ENCODE results near the gene NPC1.
A peak's percentile ranks its signal among the peaks of the same experiment; 100 is the strongest.

The NPC1 gene

DNA sequence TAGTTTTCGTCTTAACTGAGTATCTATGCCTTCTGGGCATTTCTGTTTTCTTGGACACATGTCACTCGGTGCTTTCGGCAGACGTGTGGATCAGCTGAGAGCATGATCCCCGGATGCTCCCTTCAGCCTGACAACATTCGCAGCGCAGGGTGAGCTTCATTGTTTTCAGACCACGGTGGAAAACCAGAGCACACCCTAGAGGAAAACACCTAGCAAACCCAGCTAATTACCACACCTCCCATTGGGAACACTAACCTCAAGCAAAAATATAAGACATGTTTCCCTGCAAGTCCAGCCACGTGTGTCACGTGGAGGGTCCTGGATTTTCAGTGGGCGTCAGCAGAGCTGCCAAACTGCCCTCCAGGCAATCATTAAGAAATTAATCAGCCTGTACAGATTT is 45.4 kb upstream of the NPC1 start:
- no peaks in the 10 kb centered on the region for H3K79me2 ChIP-seq (ENCODE audit: control insufficient read depth, insufficient read depth, low read length)
- no peak overlapping the region for H4K5ac ChIP-seq (ENCODE audit: low read length)
- H3K23ac ChIP-seq (ENCODE audit: low read length): no peak overlapping the region
- H4K8ac ChIP-seq (ENCODE audit: low read depth, low read length): no peak overlapping the region
- no peak overlapping the region for H2BK120ac ChIP-seq (ENCODE audit: low read depth, low read length)
- H3K9ac ChIP-seq (ENCODE audit: low read length): no peak overlapping the region
- H3K4ac ChIP-seq (ENCODE audit: low read depth, low read length): no peak overlapping the region
- no peaks in the 10 kb centered on the region for H3K36me3 ChIP-seq (ENCODE audit: control insufficient read depth, insufficient read depth, low read length)
- no peak overlapping the region for H2AK5ac ChIP-seq (ENCODE audit: low read length)
- H2BK15ac ChIP-seq (replicated peaks; ENCODE audit: low read depth): no peak overlapping the region
- H3K79me1 ChIP-seq (ENCODE audit: low read length): no peaks in the 10 kb centered on the region
- H3K27me3 ChIP-seq (ENCODE audit: insufficient read depth, low read length, poor library complexity): no peaks in the 10 kb centered on the region
- peak; percentile 52 for DNase-seq
- H3K4me3 ChIP-seq (ENCODE audit: low read length): no peak overlapping the region
- no CpG with 5 or more reads among the region's 11 CpGs for WGBS (ENCODE audit: extremely low coverage, insufficient coverage, low lambda C conversion rate)
- no peaks in the 10 kb centered on the region for H3K4me1 ChIP-seq (ENCODE audit: control insufficient read depth, low read depth, low read length)
- H3K27ac ChIP-seq (ENCODE audit: low read depth, low read length): no peak overlapping the region
- H3K18ac ChIP-seq (ENCODE audit: low read length): no peak overlapping the region
- no peak overlapping the region for H3K56ac ChIP-seq (ENCODE audit: low read length)
- no peak overlapping the region for H3K4me2 ChIP-seq (ENCODE audit: low read length)
- H2BK5ac ChIP-seq (ENCODE audit: low read length): no peak overlapping the region

DNA sequence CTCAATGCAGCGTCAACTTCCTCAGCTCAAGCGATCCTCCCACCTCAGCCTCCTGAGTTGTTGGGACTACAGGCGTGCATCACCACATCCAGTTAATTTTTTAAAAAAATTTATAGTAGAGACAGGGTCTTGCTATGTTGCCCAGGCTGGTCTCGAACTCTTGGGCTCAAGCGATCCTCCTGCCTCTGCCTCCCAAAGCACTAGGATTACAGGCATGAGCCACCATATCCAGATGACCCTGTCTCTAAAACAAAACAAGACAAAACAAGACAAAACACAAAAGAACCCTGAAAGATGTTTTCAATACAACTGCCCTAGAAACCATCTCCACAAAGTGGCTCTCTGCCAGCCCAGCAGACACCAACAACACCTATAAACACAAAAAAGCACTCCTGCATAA is 45.0 kb upstream of the NPC1 start:
- Histone ChIP-seq H3K23ac (ENCODE audit: low read length) (no peak overlapping the region), H3K79me2 (ENCODE audit: control insufficient read depth, insufficient read depth, low read length) (no peaks in the 10 kb centered on the region), H2AK5ac (ENCODE audit: low read length) (no peak overlapping the region), H3K56ac (ENCODE audit: low read length) (no peak overlapping the region), H3K4me2 (ENCODE audit: low read length) (no peak overlapping the region), H4K8ac (ENCODE audit: low read depth, low read length) (no peak overlapping the region), H2BK15ac (replicated peaks; ENCODE audit: low read depth) (no peak overlapping the region), H3K4me1 (ENCODE audit: control insufficient read depth, low read depth, low read length) (no peaks in the 10 kb centered on the region), H3K4me3 (ENCODE audit: low read length) (no peak overlapping the region), H3K27ac (ENCODE audit: low read depth, low read length) (no peak overlapping the region), H2BK120ac (ENCODE audit: low read depth, low read length) (no peak overlapping the region), H3K27me3 (ENCODE audit: insufficient read depth, low read length, poor library complexity) (no peaks in the 10 kb centered on the region), H4K5ac (ENCODE audit: low read length) (no peak overlapping the region), H3K18ac (ENCODE audit: low read length) (no peak overlapping the region), H2BK5ac (ENCODE audit: low read length) (no peak overlapping the region), H3K9ac (ENCODE audit: low read length) (no peak overlapping the region), H3K4ac (ENCODE audit: low read depth, low read length) (no peak overlapping the region), H3K36me3 (ENCODE audit: control insufficient read depth, insufficient read depth, low read length) (no peaks in the 10 kb centered on the region), H3K79me1 (ENCODE audit: low read length) (no peaks in the 10 kb centered on the region)
- no CpG with 5 or more reads among the region's 5 CpGs for WGBS (ENCODE audit: extremely low coverage, insufficient coverage, low lambda C conversion rate)
- DNase-seq: no peak

DNA sequence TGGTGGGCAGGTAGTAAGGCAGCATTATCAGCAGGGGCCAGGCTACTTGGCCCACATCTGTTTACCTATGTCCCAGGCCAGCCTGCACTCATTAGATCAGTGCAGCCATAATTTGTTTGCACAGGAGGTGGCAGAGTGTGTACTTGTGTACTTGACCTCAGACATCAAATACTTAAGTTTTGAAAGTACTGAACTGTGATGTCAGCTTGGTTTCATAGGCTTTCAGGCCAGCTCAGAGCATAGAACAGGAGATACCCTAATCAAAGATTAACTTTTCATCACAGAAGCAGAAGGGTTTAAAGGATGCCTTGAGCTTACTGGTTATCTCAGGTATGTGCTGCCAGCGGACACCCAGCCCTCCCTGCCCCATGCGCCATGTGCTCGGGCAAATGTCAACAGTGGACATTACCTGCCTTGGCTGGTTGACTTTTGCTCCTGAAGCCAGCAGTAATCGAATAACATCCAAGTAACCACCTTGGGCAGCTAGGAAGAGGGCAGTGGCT is 43.2 kb upstream of the NPC1 start:
- Histone ChIP-seq H2BK15ac (replicated peaks; ENCODE audit: low read depth) (no peak overlapping the region), H3K36me3 (ENCODE audit: control insufficient read depth, insufficient read depth, low read length) (no peaks in the 10 kb centered on the region), H4K8ac (ENCODE audit: low read depth, low read length) (no peak overlapping the region), H3K27me3 (ENCODE audit: insufficient read depth, low read length, poor library complexity) (no peaks in the 10 kb centered on the region), H2BK5ac (ENCODE audit: low read length) (no peak overlapping the region), H3K9ac (ENCODE audit: low read length) (no peak overlapping the region), H3K18ac (ENCODE audit: low read length) (no peak overlapping the region), H3K27ac (ENCODE audit: low read depth, low read length) (no peak overlapping the region), H3K4me2 (ENCODE audit: low read length) (no peak overlapping the region), H3K4me3 (ENCODE audit: low read length) (no peak overlapping the region), H2AK5ac (ENCODE audit: low read length) (no peak overlapping the region), H3K79me2 (ENCODE audit: control insufficient read depth, insufficient read depth, low read length) (no peaks in the 10 kb centered on the region), H2BK120ac (ENCODE audit: low read depth, low read length) (no peak overlapping the region), H4K5ac (ENCODE audit: low read length) (no peak overlapping the region), H3K23ac (ENCODE audit: low read length) (no peak overlapping the region), H3K56ac (ENCODE audit: low read length) (no peak overlapping the region), H3K4ac (ENCODE audit: low read depth, low read length) (no peak overlapping the region), H3K4me1 (ENCODE audit: control insufficient read depth, low read depth, low read length) (no peaks in the 10 kb centered on the region), H3K79me1 (ENCODE audit: low read length) (no peaks in the 10 kb centered on the region)
- no CpG with 5 or more reads among the region's 4 CpGs for WGBS (ENCODE audit: extremely low coverage, insufficient coverage, low lambda C conversion rate)
- DNase-seq: no peak

DNA sequence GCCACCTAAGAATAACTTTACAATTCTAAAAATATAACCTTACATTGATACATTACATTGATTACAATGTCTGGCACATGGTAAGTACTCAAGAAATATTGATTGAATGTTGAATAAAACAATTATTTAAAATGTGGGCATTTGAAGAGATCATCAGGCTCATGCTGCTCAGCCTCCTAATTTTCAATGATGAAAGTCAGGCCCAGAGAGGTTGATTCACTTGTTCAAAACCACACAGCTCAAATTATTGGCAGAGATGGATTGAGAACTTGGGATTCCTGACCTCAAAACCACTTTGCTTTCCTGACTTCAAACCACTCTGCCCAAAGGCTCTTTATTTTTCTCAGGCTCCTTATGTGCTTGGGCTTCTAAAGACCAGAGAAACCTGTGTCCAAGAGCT is 41.7 kb upstream of the NPC1 start:
- no peaks in the 10 kb centered on the region for H3K36me3 ChIP-seq (ENCODE audit: control insufficient read depth, insufficient read depth, low read length)
- H3K27ac ChIP-seq (ENCODE audit: low read depth, low read length): no peak overlapping the region
- no peak overlapping the region for H3K23ac ChIP-seq (ENCODE audit: low read length)
- no peaks in the 10 kb centered on the region for H3K79me2 ChIP-seq (ENCODE audit: control insufficient read depth, insufficient read depth, low read length)
- no peak overlapping the region for H3K4me2 ChIP-seq (ENCODE audit: low read length)
- no peak overlapping the region for H4K8ac ChIP-seq (ENCODE audit: low read depth, low read length)
- H2BK15ac ChIP-seq (replicated peaks; ENCODE audit: low read depth): no peak overlapping the region
- no peaks in the 10 kb centered on the region for H3K27me3 ChIP-seq (ENCODE audit: insufficient read depth, low read length, poor library complexity)
- no peak overlapping the region for H3K18ac ChIP-seq (ENCODE audit: low read length)
- no peak overlapping the region for H2BK120ac ChIP-seq (ENCODE audit: low read depth, low read length)
- no peaks in the 10 kb centered on the region for H3K4me1 ChIP-seq (ENCODE audit: control insufficient read depth, low read depth, low read length)
- H2BK5ac ChIP-seq (ENCODE audit: low read length): no peak overlapping the region
- H4K5ac ChIP-seq (ENCODE audit: low read length): no peak overlapping the region
- no peak overlapping the region for H3K4ac ChIP-seq (ENCODE audit: low read depth, low read length)
- H3K4me3 ChIP-seq (ENCODE audit: low read length): no peak overlapping the region
- H2AK5ac ChIP-seq (ENCODE audit: low read length): no peak overlapping the region
- H3K9ac ChIP-seq (ENCODE audit: low read length): no peak overlapping the region
- no peaks in the 10 kb centered on the region for H3K79me1 ChIP-seq (ENCODE audit: low read length)
- DNase-seq: no peak
- H3K56ac ChIP-seq (ENCODE audit: low read length): no peak overlapping the region

DNA sequence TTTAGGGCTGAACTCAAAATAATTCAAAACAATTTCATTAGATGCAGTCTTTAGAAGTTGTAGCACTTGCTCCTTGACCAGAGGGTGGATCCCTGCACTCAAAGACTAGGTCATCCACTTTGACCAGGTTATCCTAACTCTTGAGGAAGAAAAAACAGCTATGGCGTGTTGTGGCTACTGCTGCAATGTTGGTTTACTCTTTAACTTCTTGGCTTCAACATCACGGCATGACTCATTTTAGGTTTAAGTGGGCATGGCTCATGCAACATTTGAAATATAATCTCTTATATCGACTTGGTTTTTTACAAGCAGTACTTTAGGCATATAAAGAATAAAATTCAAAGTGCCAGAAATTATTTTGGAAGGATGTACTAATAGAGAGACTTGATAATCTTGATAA is 41.0 kb upstream of the NPC1 start:
- no peaks in the 10 kb centered on the region for H3K36me3 ChIP-seq (ENCODE audit: control insufficient read depth, insufficient read depth, low read length)
- no peaks in the 10 kb centered on the region for H3K27me3 ChIP-seq (ENCODE audit: insufficient read depth, low read length, poor library complexity)
- H3K27ac ChIP-seq (ENCODE audit: low read depth, low read length): no peak overlapping the region
- no peak overlapping the region for H3K4me2 ChIP-seq (ENCODE audit: low read length)
- no peak overlapping the region for H3K23ac ChIP-seq (ENCODE audit: low read length)
- WGBS (ENCODE audit: extremely low coverage, insufficient coverage, low lambda C conversion rate): no CpG with 5 or more reads among the region's 3 CpGs
- no peak overlapping the region for H2BK5ac ChIP-seq (ENCODE audit: low read length)
- no peaks in the 10 kb centered on the region for H3K79me2 ChIP-seq (ENCODE audit: control insufficient read depth, insufficient read depth, low read length)
- no peak overlapping the region for H4K5ac ChIP-seq (ENCODE audit: low read length)
- no peak for DNase-seq
- H4K8ac ChIP-seq (ENCODE audit: low read depth, low read length): no peak overlapping the region
- H2BK120ac ChIP-seq (ENCODE audit: low read depth, low read length): no peak overlapping the region
- H3K18ac ChIP-seq (ENCODE audit: low read length): no peak overlapping the region
- H3K56ac ChIP-seq (ENCODE audit: low read length): no peak overlapping the region
- H3K79me1 ChIP-seq (ENCODE audit: low read length): no peaks in the 10 kb centered on the region
- H3K4ac ChIP-seq (ENCODE audit: low read depth, low read length): no peak overlapping the region
- H2AK5ac ChIP-seq (ENCODE audit: low read length): no peak overlapping the region
- H2BK15ac ChIP-seq (replicated peaks; ENCODE audit: low read depth): no peak overlapping the region
- H3K9ac ChIP-seq (ENCODE audit: low read length): no peak overlapping the region
- no peak overlapping the region for H3K4me3 ChIP-seq (ENCODE audit: low read length)
- H3K4me1 ChIP-seq (ENCODE audit: control insufficient read depth, low read depth, low read length): no peaks in the 10 kb centered on the region

DNA sequence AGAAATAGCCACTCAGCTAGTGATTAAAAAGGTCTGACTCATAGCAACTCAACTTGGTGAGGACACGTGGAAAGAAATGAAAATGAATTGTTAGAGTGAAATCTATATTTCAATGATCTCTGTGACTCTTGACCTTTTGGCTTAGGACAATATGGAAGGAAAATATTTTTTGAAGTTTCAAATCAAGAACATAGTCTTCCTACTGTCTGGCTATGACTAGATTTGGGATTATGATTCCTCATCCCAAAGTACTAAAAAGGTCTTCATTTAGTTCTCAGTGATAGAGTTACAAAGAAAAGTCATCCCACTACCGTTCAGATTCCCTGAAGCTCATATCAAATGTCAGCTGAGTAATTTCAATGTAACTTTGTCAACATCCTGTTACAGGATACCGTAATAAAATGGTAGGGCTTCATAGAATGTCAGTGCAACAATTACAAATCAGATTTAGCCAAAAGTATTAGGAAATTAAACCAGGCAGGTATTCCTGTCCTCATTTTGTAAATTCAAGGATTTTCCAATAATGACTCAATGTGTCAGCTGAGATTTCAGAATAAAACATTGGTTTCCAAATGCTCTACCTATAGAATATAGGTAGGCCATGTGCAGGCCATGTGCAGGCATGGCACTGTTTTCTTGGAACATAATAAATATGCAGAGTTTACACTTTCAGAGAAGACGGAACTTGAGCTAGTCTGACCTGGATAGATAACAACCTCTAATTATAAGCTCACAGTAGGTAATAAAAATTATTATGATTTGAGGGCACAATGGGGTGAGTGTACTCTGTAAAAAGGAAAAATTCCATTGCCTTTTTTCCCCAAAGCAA is 40.4 kb upstream of the NPC1 start:
- no peak overlapping the region for H4K8ac ChIP-seq (ENCODE audit: low read depth, low read length)
- no peaks in the 10 kb centered on the region for H3K79me2 ChIP-seq (ENCODE audit: control insufficient read depth, insufficient read depth, low read length)
- no peak overlapping the region for H3K27ac ChIP-seq (ENCODE audit: low read depth, low read length)
- H3K4me3 ChIP-seq (ENCODE audit: low read length): no peak overlapping the region
- no peak overlapping the region for H2BK120ac ChIP-seq (ENCODE audit: low read depth, low read length)
- H3K9ac ChIP-seq (ENCODE audit: low read length): no peak overlapping the region
- H3K18ac ChIP-seq (ENCODE audit: low read length): no peak overlapping the region
- H2BK5ac ChIP-seq (ENCODE audit: low read length): no peak overlapping the region
- H3K79me1 ChIP-seq (ENCODE audit: low read length): no peaks in the 10 kb centered on the region
- WGBS (ENCODE audit: extremely low coverage, insufficient coverage, low lambda C conversion rate): no CpG with 5 or more reads among the region's 4 CpGs
- H3K27me3 ChIP-seq (ENCODE audit: insufficient read depth, low read length, poor library complexity): no peaks in the 10 kb centered on the region
- no peak overlapping the region for H2BK15ac ChIP-seq (replicated peaks; ENCODE audit: low read depth)
- no peak overlapping the region for H4K5ac ChIP-seq (ENCODE audit: low read length)
- H3K56ac ChIP-seq (ENCODE audit: low read length): no peak overlapping the region
- no peak overlapping the region for H3K4me2 ChIP-seq (ENCODE audit: low read length)
- no peak overlapping the region for H2AK5ac ChIP-seq (ENCODE audit: low read length)
- H3K36me3 ChIP-seq (ENCODE audit: control insufficient read depth, insufficient read depth, low read length): no peaks in the 10 kb centered on the region
- H3K4ac ChIP-seq (ENCODE audit: low read depth, low read length): no peak overlapping the region
- no peaks in the 10 kb centered on the region for H3K4me1 ChIP-seq (ENCODE audit: control insufficient read depth, low read depth, low read length)
- no peak for DNase-seq
- H3K23ac ChIP-seq (ENCODE audit: low read length): no peak overlapping the region

Measured in mesendoderm (in vitro differentiated cells).